Fibroblast of villous mesenchyme (primary cell): ENCODE results near the gene GP1BB. TPM values are rescaled to one million over a fixed set of nuclear protein-coding genes. Genes with fewer than 3 reads are reported as not detected.

Experiments
- DNase-seq: peaks from one replicate; pipeline ENCODE4 v3.0.0-alpha.2; 2010; ENCODE audit warnings: low read depth
- H3K4me3 ChIP-seq: 2 replicates; pipeline ENCODE4 v1.5.1; 2011; ENCODE audit warnings: low read depth, mild to moderate bottlenecking, low read length
- total RNA-seq: library from RNA; depleted of rRNA; stranded (reverse); fragments of >200 nt; gene quantifications from 2 replicates; pipeline ENCODE4 v1.2.3, GENCODE V29; 2012
- TF ChIP-seq, protein P1 (sequence below): IDR thresholded peaks from 2 replicates; pipeline ENCODE4 v1.5.1; 2012; ENCODE audit warnings: low read depth, mild to moderate bottlenecking, low read length; ENCODE audit not compliant: insufficient read depth

Gene GP1BB
- total RNA-seq, 1 donor = 0.86 TPM

DNA sequence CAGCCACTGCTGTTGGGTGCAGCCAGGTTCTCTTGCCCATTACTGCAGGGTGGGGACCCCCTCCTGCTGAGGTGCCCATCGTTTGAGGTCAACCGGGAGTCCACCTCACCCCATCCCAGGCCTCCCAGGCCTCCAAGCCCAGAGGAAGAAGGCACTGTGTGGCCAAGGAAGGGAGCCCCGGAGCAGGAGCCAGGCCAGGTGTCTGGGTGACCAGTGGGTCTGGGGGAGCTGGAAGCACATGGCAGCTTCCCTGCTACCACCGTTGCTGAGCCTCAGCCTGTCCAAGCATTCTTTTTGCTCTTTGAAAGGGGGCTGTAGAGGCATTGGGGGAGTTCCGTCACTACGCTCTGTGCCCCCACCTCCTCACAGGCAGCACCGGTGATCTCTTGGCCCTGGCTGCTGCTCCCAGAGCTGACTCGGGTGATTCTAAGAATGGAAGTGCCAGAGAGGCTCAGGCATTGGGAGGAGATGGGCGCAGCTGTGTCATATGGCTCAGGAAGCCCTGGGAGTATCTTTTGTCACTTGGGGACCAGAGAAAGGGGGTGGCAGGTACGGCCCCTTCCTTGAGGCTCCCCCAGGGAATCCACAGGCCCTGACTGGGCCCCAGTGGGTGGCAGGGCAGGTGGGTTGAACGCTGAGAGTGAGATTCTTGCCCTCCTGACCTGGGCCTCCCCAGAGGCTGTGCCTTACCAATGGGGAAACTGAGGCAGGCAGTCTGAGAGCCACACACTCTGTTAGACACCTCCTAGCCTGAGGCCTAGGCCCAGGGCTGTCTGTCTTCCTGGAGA, 7.1 kb upstream of the GP1BB start:
- TF ChIP-seq, protein P1, sequence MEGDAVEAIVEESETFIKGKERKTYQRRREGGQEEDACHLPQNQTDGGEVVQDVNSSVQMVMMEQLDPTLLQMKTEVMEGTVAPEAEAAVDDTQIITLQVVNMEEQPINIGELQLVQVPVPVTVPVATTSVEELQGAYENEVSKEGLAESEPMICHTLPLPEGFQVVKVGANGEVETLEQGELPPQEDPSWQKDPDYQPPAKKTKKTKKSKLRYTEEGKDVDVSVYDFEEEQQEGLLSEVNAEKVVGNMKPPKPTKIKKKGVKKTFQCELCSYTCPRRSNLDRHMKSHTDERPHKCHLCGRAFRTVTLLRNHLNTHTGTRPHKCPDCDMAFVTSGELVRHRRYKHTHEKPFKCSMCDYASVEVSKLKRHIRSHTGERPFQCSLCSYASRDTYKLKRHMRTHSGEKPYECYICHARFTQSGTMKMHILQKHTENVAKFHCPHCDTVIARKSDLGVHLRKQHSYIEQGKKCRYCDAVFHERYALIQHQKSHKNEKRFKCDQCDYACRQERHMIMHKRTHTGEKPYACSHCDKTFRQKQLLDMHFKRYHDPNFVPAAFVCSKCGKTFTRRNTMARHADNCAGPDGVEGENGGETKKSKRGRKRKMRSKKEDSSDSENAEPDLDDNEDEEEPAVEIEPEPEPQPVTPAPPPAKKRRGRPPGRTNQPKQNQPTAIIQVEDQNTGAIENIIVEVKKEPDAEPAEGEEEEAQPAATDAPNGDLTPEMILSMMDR = no peak
- H3K4me3 ChIP-seq = no peak overlapping the region
- DNase-seq = no peak

- DNase-seq = no peak
- no peak overlapping the region for H3K4me3 ChIP-seq
- TF ChIP-seq, protein P1 = no peak
These were observed 6.6 kb upstream of the GP1BB start for GRCh38 chr22:19716829-19717105.

GRCh38 chr22:19717181-19717580, 6.2 kb upstream of the GP1BB start:
- TF ChIP-seq, protein P1 = no peak
- DNase-seq = no peak
- no peak overlapping the region for H3K4me3 ChIP-seq

DNA sequence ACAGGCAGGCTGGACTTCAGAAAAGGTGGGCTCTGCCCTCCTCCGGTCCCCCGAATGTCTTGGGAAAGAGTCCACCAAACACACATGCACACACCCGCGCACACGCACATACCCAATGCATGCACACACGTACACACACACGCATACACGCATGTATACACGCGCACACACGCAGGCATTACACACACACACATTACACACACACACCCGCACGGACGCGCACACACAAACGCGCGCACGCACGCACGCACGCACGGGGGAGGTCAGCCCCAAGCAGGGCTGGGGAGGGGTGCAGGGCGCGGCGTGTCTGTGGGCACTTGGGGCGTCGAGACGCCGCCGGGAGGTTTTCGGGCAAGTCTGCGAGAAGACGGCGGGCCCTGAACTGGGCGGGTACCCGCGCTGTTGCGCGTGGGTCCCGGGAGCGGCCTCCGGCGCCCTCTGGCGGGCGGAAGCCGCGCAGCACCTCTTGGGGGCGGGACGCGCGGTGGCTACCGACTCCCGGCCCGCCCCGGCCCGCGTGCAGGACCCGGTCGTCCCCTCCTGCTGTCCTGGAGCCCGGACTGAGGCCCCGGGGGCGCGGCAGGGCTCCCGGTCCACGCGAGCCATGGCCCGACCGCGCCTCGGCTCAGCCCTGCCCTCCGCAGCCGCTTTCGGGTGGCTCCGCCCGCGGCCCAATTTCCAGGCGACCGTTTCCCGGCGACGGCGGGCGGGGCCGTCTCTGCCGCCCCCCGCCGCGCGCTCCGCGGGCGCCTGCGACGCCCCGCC, 5.5 kb upstream of the GP1BB start:
- H3K4me3 ChIP-seq = peak overlapping the region; percentile 63
- DNase-seq = peak; percentile 63
- TF ChIP-seq, protein P1 = peak; percentile 58

DNA sequence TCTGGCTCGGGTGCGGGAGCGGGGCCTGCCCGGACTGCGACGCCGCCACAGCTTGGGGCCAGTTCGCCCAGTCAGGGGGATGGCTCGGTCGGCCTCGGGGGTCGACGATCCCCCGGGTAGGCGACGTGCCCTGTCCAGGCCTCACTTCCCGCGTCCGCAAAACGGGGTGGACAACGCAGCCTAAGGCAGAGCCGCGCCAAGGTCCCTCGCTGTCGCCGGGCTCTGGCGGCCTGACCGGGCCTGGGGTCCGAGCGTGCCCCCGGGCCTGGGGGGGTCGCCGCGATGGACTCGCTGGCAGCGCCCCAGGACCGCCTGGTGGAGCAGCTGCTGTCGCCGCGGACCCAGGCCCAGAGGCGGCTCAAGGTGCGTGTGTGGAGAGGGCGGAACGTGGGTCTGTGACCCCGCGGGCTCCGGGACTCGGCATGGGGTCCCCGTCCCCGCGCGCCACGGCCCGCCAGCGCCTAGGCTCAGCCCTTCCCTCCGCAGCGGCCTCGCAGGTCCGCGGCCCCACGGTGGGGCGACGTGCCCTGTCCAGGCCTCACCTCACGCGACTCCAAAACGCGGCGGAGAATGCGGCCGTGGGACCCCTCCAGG, 4.8 kb upstream of the GP1BB start:
- H3K4me3 ChIP-seq = peak overlapping the region; percentile 63
- DNase-seq = no peak
- TF ChIP-seq, protein P1 = no peak

DNA sequence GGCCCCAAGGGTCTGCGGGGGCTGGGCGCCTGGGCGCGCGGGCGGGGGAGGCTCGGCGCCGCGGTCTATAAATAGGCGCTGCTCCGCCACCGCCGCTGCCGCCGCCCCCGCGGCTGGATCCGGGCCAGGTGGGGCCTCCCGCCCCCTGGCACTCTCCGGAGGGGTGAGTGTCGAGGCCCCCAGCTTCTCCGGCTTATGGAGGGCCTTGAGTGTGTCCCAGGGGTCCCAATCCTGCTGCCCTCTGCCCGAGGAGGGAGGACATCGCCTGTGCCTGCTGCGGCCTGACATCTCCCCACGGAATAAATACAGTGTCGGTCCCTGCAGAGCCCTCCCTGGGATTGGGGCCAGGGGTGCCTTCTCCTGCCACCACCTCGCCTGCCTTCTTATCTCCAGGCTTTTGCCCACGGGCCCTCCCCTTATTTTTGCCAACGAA, 4.3 kb upstream of the GP1BB start:
- DNase-seq = no peak

More for the DNA sequence above, 4.3 kb upstream of the GP1BB start:
- H3K4me3 ChIP-seq = peak overlapping the region; percentile 63
- TF ChIP-seq, protein P1 = no peak
